ENCODE results near the gene SLC5A2. TPM values are rescaled to one million over a fixed set of nuclear protein-coding genes. Genes with fewer than 3 reads are reported as not detected.
A peak's percentile ranks its signal among the peaks of the same experiment; 100 is the strongest.

SLC5A2 gene
- total and polyA plus RNA-seq, 7 donors: 0.08 to 0.35 (median 0.26) TPM; not detected in 4

GRCh38 chr16:31489298-31489564, 6.3 kb downstream of the SLC5A2 start:
- Histone ChIP-seq H3K4me1 (peaks cover 20% of the 10 kb centered on the region), H3K9me3 (no peaks in the 10 kb centered on the region), H3K27ac (no peak overlapping the region), H3K27me3 (ENCODE audit: insufficient read depth in 3 of 3, low read length in 2 of 3) (peaks cover 0 to 43% (median 21%) of the 10 kb centered on the region in 3 donors), H3K4me3 (no peak overlapping the region), H3K36me3 (ENCODE audit: insufficient read depth in 1 of 2, low read depth in 1 of 2) (peaks cover 10 to 34% of the 10 kb centered on the region in 2 donors)
- 73 to 90% (median 77%) methylated on average over 7 of the region's 7 CpGs for WGBS, 3 donors
- intact Hi-C loops (cut with DNase I): no loop called here
- ATAC-seq: peak in 2 of 4 donors; percentile 18 to 26
- no peak for DNase-seq
- no peak for TF ChIP-seq CTCF (IDR thresholded peaks at IDR 0.05)

GRCh38 chr16:31489616-31490584, 7.0 kb downstream of the SLC5A2 start:
- intact Hi-C loops (cut with DNase I): no loop called here
- H3K27me3 ChIP-seq (ENCODE audit: insufficient read depth in 3 of 3, low read length in 2 of 3): peaks cover 0 to 39% (median 18%) of the 10 kb centered on the region in 3 donors
- peaks cover 20% of the 10 kb centered on the region for H3K4me1 ChIP-seq
- H3K27ac ChIP-seq: no peak overlapping the region
- no peak overlapping the region for H3K4me3 ChIP-seq
- DNase-seq (no peak), ATAC-seq (no peak)
- peaks cover 10 to 41% of the 10 kb centered on the region in 2 donors for H3K36me3 ChIP-seq (ENCODE audit: insufficient read depth in 1 of 2, low read depth in 1 of 2)
- no peaks in the 10 kb centered on the region for H3K9me3 ChIP-seq
- WGBS, 3 donors: 84 to 89% (median 87%) methylated on average over 22 of the region's 22 CpGs
- no peak for TF ChIP-seq CTCF (IDR thresholded peaks at IDR 0.05)

- Histone ChIP-seq H3K9me3 (no peaks in the 10 kb centered on the region), H3K36me3 (ENCODE audit: insufficient read depth in 1 of 2, low read depth in 1 of 2) (peaks cover 19 to 61% of the 10 kb centered on the region in 2 donors), H3K4me3 (no peak overlapping the region), H3K27ac (no peak overlapping the region), H3K27me3 (ENCODE audit: insufficient read depth in 3 of 3, low read length in 2 of 3) (peaks cover 0 to 21% (median 13%) of the 10 kb centered on the region in 3 donors), H3K4me1 (peaks cover 20% of the 10 kb centered on the region)
- WGBS, 3 donors: 92 to 96% (median 95%) methylated on average over 8 of the region's 8 CpGs
- intact Hi-C loops (cut with DNase I): no loop called here
- DNase-seq: no peak
- no peak for ATAC-seq
- TF ChIP-seq CTCF (IDR thresholded peaks at IDR 0.05): no peak
Observed at GRCh38 chr16:31491778-31492418, 9.0 kb downstream of the SLC5A2 start.

GRCh38 chr16:31493506-31494125, 10.7 kb downstream of the SLC5A2 start:
- no peak overlapping the region for H3K4me3 ChIP-seq
- intact Hi-C loops (cut with DNase I): no loop called here
- no peak for TF ChIP-seq CTCF (IDR thresholded peaks at IDR 0.05)
- no peak for ATAC-seq
- H3K27me3 ChIP-seq (ENCODE audit: insufficient read depth in 3 of 3, low read length in 2 of 3): peaks cover 0 to 4% (median 3%) of the 10 kb centered on the region in 3 donors
- H3K9me3 ChIP-seq: no peaks in the 10 kb centered on the region
- H3K4me1 ChIP-seq: peaks cover 5% of the 10 kb centered on the region
- no peak overlapping the region for H3K27ac ChIP-seq
- 91 to 95% (median 93%) methylated on average over 18 of the region's 18 CpGs for WGBS, 3 donors
- H3K36me3 ChIP-seq (ENCODE audit: insufficient read depth in 1 of 2, low read depth in 1 of 2): peaks cover 21 to 78% of the 10 kb centered on the region in 2 donors
- no peak for DNase-seq

Data from psoas muscle (tissue), 8 donors.